GM19035 (cell line): Measurements from ENCODE around the gene CEL.

ENCODE experiments used
- ATAC-seq: cut with Tn5 transposase; IDR thresholded peaks from one replicate; pipeline ENCODE4 v1.9.1; 2021; ENCODE audit not compliant: unreplicated experiment

The CEL gene

DNA sequence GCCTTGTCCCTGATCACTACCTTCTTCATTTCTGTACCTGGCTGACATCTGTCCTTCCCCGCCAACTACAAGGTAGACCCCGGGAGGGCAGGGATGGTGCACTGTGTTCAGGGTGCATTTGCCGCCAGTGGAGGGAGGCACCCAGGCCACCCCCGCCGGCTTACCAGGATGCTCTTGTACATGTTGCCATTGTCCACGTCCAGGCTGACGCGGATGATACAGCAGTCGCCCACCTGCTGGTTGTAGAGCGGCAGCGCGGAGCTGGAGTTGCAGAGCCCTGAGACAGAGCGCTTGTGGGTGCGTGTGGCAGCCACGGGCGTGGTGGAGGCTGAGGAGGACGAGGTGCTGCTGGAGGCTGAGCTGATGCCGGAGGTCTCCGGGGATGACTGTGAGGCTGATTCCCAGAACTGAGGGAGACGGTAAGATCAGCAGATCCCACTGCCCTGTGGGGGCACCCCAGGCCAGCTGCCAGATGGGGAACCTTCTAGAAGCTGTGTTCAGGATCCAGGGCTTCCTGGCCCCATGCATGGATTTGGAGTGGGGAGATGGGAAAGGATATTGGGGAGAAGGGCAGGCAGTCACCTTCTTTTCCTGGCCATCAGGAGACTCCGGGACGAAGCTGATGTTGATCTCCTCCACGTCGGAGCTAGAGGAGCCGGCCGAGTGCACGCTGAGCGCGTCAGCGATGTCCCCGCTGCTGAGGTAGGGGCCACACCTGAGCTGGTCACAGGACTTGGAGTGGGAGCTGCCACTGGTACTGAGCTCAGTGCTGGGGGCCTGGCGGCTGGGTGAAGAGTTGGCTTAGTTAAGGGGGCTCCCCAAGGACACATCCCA lies 39.8 kb downstream of the CEL start:
- ATAC-seq = no peak

DNA sequence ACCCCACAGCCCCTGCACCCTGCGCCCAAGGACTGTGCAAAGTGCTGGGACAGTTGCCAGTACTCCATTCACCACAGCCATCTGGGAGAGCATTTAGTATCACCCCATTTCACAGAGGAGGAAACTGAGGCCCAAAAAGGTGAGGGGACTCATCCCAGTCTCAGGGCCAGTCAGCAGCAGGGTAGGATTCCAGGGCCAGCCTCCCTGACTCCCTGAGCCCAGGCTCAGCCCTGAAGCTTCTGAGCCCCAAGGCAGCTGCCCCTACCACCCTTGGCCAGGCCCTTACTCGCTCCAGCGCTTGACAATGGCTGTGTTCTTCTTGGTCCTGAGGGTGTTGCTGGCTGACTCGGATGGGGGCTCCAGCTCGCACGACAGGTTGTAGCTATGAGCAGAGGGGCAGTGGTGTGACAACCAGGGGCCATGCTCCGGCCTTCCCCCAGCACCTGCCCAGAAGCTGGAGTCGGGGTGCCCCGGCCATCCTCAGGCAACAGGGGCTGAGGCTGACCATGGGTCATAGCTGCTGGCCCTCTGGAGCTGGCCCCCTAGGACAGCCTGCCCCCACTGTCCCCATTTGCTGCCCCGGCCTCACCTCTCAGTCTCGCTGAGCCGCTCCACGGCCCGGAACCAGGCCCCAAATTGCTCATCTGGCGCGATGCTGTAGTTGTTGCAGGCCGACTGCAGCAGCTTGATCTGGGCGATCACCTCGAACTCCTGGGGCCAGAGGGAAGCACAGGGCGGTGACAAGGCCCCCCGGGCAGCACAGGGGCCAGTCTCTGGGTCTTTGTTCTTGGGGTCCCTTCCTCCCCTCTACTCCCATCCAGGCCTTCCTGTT lies 40.6 kb downstream of the CEL start:
- no peak for ATAC-seq

DNA sequence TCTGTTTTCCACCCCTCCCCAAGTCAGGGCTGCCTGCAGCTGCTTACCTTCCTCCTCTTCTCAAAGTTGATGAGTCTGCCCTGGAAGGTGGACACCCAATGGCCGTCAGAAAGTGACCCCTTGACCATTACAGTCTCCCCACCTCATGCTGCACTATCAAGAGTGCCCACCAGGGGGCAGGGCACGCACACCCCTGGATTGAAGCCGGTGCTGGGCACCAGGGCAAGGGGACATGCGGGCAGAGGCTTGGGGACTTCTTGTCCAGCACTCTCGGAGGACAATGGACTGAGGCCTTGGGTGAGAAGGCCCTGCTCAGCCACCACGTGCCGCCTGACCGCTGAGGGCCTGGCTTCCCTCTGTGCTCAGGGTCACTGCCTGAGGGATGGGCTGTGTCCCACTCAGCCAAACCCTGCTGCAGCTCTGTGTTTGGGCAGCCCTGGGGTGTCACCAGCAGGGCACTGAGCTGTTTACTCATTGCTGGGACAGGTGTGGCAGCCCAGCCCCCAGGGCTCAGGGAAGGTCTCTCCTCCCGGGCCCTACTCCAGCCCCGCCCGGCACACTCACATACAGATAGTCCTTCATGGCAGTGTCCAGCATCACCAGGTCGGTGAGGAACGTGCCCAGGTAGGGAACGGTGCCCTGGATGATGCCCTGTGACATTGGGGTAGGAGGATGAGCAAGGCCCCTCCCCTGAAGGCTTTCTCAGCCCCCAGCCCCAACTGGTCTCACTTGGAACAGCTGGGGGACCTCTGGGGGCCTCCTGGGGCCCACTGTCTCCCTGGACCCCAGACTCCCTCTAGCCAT lies 41.6 kb downstream of the CEL start:
- no peak for ATAC-seq

DNA sequence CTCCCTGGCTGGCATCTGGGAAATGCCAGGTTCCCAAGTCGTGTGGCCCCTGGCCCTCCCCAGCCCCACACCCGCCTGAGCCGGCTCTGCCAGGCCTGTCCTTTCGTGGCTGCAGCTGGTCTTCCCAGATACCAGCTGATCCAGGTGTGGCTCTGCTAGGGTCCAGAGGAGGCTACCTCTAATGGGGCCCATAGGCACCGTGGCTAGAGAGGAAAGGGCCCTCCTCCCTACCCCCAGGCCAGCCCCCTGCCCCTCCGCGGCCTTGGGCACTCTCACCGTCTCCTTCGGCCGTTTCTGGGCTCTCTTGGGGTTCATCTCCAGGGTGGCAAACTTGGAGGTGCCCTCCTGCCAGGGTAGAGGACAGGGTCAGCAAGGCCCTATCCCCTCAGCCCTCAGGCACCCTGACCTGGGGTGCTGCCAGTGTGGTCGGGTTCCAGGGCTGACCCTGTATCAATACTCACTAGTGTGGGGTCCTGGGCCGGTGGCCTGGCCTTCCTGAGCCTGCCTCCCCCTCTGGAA lies 42.3 kb downstream of the CEL start:
- ATAC-seq = no peak

DNA sequence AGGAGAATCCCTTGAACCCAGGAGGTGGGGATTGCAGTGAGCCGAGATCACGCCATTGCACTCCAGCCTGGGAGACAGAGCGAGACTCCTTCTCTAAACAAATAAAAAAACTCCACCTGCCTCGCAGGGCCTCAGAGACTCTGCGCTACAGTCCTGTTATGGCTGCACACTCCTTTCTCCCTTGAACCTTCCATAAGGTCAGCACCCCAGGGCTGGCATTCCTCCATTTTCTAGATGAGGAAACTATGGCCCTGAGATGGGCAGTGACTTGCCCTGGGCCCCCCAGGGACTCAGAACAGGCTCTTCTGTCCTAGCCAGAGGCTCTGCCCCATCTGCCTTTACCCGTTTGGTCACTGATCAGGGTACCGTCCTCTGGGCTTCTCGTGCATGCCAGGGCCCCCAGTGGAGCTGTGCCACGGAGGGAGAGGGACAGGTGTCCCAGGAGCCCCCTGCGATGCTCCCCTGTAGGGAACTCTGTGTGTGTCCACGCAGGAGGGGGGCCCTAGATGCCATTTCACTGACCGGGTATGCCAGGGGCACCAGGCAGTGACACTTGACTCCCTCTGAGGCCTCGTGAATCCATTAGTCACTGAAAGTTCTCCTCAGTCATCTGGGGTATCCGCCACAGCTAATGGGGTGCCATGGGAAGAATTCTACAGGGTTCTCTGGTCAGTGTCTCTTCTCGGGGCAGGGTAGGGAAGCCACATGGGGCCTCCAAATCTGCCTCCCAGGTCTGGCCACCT lies 43.1 kb downstream of the CEL start:
- ATAC-seq = no peak

DNA sequence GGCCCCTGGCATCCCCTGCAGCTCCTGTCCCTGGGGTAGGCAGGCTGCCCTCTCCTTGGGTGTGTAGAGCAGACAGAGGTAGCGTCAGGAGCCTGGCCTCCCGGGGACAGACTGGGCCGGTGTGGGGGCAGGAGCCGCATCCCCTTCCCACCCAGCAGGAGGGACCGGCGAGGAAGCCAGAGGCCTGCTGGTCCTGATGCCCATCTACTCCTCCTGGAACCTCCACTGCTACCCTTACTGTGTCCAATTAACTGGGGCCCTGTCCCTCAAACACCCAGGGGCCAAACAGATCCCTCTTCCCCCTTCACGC lies 43.6 kb downstream of the CEL start:
- ATAC-seq = no peak

DNA sequence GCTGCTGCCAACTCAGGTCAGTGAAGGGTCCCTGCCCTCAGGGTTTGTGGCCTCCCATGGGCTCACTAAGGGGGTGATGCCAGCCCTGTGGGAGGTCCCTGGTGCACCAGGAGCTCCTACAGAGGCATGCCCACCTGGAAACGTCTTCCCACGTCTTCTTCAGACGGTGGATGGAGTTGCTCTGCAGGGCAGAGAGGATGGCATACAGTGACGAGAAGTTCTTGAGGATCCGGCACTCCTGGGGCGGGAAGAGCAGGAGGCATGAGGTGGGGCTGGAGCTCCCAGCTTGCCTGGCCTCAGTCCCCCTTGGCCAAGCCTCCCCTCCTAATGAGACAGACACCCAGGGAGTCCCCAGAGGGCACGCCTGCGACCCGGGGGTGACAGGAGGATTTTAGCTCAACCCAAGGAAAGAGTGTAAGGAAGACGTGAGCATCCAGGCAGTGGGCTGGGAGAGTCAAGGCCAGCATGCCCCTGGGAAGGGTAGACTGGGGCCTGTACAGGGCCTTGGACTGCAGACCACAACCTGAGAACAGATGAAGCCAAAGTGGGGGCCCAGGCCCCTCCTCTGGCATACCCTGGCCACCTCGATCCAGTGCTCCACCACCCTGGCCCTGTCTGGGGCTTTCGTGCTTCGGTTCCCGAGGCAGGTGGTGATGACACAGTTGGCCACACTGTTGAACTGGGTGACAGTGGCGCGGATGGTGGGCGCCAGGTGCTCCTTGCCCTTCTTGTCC lies 44.9 kb downstream of the CEL start:
- ATAC-seq = no peak

DNA sequence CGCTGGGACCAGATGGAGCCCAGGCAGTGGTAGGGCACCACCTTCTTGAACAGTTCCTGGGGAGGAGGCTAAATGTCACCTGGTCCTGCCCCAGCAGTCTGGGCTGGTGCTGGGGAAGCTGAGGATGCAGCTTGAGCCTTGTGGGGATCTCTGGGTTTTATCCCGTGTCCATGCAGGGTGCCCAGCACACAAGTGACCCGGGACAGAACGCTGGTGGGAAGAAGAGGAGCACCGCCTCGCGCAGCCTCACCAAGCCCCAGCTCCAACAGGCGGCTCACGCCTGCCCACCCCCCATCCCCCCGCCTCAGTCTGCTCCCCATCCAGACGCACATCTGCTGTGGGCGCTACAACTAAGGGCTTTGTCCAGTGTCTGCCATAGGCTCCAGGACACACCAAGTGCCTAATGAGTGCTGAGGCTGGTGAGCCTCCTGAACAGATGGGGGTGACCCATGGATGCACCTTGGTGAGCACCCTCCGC lies 45.5 kb downstream of the CEL start:
- no peak for ATAC-seq

DNA sequence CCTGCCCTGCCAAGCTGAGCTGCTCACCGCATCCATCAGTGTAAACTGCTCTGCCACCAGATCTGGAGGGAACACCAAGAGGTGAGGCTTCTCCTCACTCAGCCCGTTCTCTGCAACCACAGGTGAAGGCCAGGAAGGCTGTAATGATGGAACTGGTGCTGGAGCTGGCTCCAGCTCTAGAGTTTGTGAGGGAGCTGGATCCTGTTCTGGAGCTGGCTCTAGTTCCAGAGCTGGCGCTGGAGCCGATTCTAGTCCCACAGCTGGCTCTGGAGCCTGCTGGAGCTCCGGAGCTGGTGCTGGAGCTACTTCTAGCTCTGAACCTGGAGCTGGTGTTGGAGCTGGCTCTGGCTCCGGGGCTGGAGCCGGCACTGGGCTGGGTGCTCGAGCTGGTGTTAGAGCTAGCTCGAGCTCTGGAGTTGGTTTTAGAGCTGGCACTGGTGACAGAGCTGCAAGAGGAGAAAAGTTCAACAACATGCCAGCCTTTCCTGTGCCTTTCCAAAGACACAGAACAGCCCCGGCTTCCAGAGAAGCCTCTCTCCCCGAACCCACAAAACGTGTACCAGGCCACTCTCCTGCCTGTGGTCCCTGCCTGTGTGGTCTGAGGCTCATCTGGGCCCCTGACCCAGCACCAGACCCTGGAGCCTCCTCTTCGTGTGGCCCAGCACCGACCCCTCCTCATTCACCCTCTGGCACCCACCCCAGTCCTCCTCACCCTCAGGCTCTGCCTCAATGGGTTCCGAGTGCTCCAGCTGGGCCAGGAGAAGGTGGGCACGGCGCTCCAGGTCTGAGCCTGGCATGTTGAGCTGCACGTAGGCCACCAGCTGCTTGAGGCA lies 46.4 kb downstream of the CEL start:
- ATAC-seq = no peak

DNA sequence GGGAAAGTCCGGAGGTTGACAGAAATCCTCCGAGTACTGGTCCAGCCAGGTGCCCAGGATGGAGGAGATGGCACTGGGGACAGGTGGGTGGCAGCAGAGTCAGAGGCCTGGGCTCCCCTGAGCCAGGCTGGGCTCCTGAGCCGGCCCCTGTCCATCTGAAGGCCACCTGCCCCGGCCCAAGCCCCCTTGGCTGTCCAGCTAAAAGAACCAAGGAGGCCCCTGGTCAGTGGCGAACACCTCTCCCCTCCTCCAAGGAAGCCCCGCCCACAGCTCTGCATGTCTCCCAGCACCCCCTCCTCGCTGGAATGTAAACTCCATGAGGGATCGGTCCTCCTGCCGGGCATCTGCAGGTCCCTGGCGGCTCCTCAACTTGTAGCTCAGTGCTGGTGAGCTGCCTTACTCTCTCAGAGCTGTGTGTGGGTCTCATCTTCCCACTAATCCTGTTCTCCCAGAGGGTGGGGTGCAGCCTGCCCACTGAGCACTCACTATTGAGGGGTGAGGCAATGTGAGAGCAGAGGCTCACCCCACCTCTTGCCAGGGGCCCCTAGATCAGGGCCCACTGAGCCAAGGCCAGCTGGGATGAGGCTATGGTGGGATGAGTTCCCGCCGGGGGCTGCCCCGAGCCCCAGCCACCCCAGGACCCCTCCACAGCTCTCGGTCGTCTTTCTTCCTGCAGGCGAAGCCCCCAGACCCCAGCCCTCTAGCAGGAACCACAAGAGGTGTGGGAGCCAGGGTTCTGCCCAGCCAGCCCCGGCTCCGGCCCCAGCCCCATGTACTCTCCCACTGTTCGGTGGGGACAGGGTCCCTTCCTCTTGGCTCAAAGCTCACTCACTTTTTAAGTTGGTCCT lies 47.2 kb downstream of the CEL start:
- no peak for ATAC-seq

DNA sequence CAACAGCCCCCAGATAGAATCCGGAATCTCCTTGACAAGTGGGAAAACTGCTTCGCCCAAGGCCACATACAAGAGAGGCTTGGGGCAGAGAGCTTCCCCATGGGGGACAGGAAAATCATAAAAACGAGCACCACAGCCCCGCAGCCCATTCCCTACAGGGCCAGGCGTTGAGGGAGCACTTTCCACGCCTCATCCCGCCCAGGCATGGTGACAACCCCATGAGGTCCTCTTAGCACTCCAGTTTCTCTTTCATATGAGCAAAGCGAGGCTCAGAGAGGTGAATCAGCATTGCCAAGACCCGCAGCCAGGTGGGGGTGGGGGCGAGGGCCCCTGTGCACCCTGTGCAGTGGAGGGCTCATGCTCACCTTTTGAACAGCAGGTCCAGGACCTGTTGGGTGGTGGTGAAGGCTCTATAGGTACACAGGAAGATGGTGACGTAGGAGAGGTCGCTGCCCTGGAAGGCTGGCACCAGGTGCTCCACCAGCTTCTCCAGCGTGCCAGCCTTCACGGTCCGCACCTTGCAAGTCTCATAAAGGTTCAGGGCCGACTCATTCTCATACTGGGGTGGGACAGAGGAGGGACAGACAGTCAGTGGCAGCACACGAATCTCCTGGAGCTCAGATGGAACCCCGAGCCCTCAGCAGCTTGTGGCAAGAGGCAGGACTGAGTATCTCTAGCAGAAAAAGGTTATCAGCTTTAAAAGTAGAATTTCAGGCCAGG lies 48.3 kb downstream of the CEL start:
- ATAC-seq = no peak

DNA sequence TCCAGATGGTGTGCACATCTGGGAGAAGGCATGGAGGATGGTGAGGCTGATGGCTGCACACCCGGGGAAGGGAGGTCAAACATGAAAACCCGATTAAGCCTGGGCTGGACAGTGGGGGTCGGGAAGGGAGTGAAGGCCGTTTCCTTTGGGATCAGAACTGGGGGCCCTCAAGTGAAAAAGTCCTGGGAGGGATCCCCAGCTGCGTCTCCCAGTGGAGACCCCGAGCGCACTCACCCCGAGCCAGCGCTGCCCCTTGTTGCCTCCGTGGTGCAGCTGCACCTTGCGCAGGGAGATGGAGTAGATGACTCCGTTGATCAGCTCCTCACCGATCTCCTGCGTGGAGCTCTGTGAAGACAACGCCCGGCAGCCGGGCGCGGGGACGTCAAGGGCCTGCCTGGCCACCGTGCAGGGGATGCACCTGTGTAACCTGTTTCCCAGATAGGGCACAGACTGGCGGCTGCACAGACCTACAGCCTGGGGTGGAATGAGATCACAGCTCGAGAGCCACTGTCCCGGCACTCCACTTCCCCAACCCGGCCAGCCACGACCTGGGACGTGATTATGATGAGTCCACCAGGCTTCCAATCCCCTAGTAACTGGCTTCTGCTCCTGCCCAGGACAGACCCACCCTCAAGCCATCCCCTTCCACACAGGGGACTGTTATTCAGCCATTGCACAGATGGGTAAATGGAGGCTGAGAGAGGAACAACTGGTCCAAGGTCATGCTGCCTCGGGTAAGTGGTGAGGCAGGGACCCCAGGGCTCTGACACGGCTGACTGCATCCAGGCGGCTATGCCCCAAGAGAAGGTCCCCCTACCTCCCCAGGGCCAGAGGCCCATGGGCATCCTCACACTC lies 50.3 kb downstream of the CEL start:
- ATAC-seq = no peak

DNA sequence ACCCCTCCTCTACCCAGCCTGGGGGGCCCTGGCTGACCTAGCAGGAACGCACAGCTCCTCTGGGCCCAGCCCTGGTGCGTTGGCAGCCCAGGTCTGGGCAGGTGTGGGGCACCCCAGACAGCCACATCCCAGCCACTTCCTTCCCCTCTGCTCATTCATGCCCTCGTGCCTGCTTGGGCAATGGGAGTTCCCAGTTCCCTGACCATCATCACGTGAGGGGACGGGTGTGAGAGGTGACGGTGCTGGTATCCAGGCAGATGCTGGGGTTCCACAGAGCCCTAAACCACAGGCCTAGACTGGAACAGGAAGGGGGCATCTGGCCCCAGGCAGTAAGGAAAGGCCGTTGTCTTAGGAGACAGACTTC lies 50.9 kb downstream of the CEL start:
- ATAC-seq = no peak

DNA sequence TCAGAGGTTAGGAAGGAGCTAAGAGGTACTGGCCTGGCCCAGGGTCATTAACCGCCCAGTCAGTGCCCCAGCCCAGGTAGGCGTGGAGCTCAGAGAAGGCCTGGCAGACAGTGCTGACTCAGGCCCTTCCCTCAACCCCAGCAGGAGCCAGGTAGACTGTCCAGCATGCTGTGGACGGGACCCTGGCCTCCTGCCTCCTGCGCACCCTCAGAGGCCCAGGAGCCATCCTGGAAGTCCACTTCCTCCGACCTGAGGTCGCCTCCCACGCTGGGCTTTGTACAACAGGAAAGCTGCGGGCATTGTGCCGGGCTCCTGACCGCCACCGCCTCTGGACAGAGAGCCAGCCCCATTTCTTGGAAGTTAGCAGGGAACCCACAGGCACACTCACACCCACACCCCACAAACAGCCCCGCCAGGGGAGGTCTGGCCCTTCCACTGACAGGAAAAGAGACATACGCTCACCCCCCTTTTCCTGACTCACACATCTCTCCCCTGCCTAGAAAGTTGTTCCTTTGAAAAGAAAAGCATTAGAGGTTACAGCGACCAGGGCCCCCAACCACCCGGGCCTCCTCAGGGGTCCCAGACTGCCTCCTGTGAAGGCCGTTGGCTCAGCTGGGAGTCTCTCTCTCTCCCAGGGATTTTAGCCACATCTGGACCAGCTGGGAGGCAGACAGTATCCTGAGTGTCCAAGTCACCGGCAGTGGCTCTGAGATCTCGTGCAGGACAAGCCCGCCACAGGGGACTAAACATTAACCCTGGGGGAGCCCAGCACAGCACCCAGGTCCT lies 51.6 kb downstream of the CEL start:
- no peak for ATAC-seq

DNA sequence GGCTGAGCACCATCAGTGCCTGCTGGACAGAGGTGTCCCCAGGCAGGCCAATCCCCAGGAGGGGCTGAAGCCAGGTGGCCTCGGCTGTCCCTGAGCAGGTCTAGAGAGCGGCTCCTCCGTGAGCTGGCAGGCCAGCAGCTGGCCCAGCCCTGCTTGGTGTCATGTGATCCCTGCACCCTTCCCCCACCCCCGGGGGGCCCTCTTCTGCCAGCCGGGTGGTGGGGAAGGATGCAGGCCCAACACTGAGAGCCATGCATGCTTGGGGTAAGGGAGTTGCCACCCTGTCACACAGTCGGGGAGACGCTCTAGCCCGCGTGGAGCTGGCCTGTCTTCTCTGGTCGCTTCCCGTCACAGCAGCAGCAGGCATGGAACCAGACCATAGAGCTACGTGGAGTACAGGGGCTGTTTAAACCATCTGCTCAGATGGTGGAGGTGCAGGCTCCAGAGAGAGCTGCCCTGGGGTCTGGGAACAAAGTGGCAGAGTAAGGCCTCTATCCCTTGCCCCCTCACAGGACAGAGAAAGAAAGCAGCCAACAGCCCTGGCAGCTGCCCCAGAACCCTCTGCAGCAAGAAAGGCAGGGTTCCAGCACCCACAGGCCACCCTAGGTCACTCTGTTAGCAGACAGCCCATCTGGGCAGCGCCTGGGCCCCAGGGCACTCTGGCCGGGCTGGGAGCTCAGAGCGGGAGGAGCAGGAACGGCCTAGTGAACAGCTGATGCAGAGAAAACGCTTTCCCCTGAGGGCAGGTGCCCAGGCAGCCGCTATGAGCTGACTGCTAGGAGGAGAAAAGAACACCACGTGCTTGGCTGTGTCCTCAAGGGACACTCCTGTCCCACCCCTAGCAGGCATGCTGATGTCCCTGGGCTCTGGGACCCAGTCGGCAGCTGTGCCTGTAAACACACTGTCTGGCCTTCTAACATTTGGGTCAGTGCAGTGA lies 52.4 kb downstream of the CEL start:
- ATAC-seq = no peak
